WTC11 (cell line): ENCODE data around the gene CCDC30.

Experiments
- JUN ChIP-seq: sonication (generic); formaldehyde crosslinking; IDR thresholded peaks from 2 replicates; pipeline ENCODE4 v1.8.0; 2023; ENCODE audit warnings: mild to moderate bottlenecking, missing genetic modification reagents
- NR1H2 ChIP-seq: sonication (generic); formaldehyde crosslinking; IDR thresholded peaks from 2 replicates; pipeline ENCODE4 v1.9.0; 2021; ENCODE audit warnings: mild to moderate bottlenecking, moderate library complexity, missing genetic modification reagents
- RORB ChIP-seq: fragments of 250-450 bp; sonication (Bioruptor Pico); IDR thresholded peaks from 2 replicates; pipeline ENCODE4 v1.9.0; 2021; ENCODE audit warnings: mild to moderate bottlenecking
- TEAD4 ChIP-seq: sonication (generic); formaldehyde crosslinking; IDR thresholded peaks from 2 replicates; pipeline ENCODE4 v1.8.0; 2022; ENCODE audit warnings: mild to moderate bottlenecking, missing genetic modification reagents
- TF ChIP-seq, protein P1 (sequence below): sonication (generic); formaldehyde crosslinking; IDR thresholded peaks from 2 replicates; pipeline ENCODE4 v1.8.1; 2023; ENCODE audit warnings: mild to moderate bottlenecking, missing genetic modification reagents, moderate library complexity
- TF ChIP-seq, protein P2 (sequence below): fragments of 200-600 bp; IDR thresholded peaks from 2 replicates; pipeline ENCODE4 v1.8.0; 2022; ENCODE audit warnings: antibody characterized with exemption
- TF ChIP-seq, protein P3 (sequence below): sonication (generic); formaldehyde crosslinking; IDR thresholded peaks from 2 replicates; pipeline ENCODE4 v1.8.1; 2022; ENCODE audit warnings: mild to moderate bottlenecking, moderate library complexity, missing genetic modification reagents

DNA sequence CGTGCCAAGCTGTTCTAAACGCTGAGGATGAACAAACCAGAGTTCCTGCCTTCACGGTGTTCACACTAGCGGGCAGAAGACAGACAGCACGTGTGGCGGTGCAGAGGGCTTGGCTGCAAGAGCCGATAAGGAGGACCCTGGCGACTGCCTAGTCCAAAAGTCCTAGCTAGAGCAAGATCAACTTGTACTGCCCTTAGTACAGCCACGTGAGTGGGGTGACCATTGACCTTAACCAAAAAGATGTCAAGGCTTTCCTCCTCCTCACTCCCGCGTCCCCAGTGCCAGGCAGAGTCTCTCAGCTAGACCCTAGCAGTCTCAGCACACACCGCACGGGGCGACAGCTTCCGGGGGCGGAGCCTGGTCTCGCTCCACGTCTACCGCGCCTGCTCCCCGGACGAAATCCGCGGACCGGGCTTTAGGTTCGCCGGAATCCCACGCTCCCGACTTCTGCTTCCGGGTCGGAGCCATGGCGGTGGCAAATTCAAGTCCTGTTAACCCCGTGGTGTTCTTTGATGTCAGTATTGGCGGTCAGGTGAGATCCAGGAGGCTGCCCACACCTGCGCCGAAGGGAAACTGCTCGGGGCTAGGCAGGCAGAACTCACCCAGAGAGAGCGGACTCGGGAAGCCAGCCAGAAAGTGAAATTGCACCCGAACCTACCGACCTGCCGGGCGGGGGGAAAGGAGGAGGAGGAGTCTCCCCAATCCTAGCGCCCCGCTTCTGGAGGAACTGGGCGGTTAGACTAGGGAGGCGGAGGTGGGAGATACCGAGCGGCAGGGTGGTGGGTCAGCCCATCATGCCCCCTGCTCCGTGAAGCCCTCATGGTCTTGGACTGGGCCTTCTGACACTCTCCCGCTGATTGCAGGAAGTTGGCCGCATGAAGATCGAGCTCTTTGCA lies 195.1 kb downstream of the CCDC30 start, which contains the start of gene PPIH:
- TF ChIP-seq, protein P1, sequence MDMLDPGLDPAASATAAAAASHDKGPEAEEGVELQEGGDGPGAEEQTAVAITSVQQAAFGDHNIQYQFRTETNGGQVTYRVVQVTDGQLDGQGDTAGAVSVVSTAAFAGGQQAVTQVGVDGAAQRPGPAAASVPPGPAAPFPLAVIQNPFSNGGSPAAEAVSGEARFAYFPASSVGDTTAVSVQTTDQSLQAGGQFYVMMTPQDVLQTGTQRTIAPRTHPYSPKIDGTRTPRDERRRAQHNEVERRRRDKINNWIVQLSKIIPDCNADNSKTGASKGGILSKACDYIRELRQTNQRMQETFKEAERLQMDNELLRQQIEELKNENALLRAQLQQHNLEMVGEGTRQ, result no peak; the same call in 1 of the 2 replicates
- TF ChIP-seq TEAD4 (CRISPR knock-in tag) (no peak), NR1H2 (CRISPR knock-in tag) (no peak), RORB (CRISPR knock-in tag) (no peak), JUN (no peak)
- TF ChIP-seq, protein P2, sequence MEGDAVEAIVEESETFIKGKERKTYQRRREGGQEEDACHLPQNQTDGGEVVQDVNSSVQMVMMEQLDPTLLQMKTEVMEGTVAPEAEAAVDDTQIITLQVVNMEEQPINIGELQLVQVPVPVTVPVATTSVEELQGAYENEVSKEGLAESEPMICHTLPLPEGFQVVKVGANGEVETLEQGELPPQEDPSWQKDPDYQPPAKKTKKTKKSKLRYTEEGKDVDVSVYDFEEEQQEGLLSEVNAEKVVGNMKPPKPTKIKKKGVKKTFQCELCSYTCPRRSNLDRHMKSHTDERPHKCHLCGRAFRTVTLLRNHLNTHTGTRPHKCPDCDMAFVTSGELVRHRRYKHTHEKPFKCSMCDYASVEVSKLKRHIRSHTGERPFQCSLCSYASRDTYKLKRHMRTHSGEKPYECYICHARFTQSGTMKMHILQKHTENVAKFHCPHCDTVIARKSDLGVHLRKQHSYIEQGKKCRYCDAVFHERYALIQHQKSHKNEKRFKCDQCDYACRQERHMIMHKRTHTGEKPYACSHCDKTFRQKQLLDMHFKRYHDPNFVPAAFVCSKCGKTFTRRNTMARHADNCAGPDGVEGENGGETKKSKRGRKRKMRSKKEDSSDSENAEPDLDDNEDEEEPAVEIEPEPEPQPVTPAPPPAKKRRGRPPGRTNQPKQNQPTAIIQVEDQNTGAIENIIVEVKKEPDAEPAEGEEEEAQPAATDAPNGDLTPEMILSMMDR, result no peak
- TF ChIP-seq, protein P3, sequence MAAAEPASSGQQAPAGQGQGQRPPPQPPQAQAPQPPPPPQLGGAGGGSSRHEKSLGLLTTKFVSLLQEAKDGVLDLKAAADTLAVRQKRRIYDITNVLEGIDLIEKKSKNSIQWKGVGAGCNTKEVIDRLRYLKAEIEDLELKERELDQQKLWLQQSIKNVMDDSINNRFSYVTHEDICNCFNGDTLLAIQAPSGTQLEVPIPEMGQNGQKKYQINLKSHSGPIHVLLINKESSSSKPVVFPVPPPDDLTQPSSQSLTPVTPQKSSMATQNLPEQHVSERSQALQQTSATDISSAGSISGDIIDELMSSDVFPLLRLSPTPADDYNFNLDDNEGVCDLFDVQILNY, result peak; percentile 70; the same call in 1 of the 2 replicates
